HCT116 (cell line): Measurements from ENCODE around the gene PHF2. TPM values are rescaled to one million over a fixed set of nuclear protein-coding genes. Genes with fewer than 3 reads are reported as not detected.

Experiments used
- microRNA-seq: library from miRNA; unstranded; fragments of <30 nt; microRNA quantifications from one replicate; pipeline ENCODE4, GENCODE V29; 2016; ENCODE audit warnings: borderline number of aligned reads
- total RNA-seq: library from RNA; stranded (reverse); gene quantifications from one replicate; pipeline ENCODE4 v1.2.1, GENCODE V29; 2021; ENCODE audit not compliant: unreplicated experiment

Gene PHF2
- total RNA-seq, 1 experiment from 2014 or later: 20.6 TPM

Small RNA genes lying within 50 kb of the gene (microRNA-seq; reads per million reads assigned to microRNA genes)
- gene MIR548AU: not detected

Other genes with a start within 250 kb of the PHF2 start
- 122 TPM for gene FAM120A, start 124.9 kb upstream of the PHF2 start, total RNA-seq
- gene FAM120AOS, start 123.0 kb upstream of the PHF2 start, total RNA-seq: 31.2 TPM